Measurements from ENCODE around the gene POLR3GL.

- TF ChIP-seq CTCF (IDR thresholded peaks at IDR 0.05) = no peak
- no peak for TF ChIP-seq POLR2A (IDR thresholded peaks at IDR 0.05)
Measured at GRCh38 chr1:145980457-145980994, 16.0 kb downstream of the POLR3GL start.

Measured in upper lobe of left lung (tissue), 4 donors.